Caco-2 (cell line): ENCODE measurements around the gene UNC5B. TPM values are rescaled to one million over a fixed set of nuclear protein-coding genes. Genes with fewer than 3 reads are reported as not detected.

ENCODE experiments used
- BruUV-seq: library from RNA; stranded (reverse); fragments of 400-500 nt; replicated peaks from 2 replicates; lab custom pipeline; 2021; lab: Mats Ljungman, UMichigan
- CTCF ChIA-PET: fragments of 300-600 bp; sonication (Branson Sonifier 250); formaldehyde crosslinking; loops from one replicate; lab custom pipeline; 2022; ENCODE audit warnings: antibody characterized with exemption; lab: Charles Lee
- POLR2A ChIA-PET: fragments of 300-600 bp; sonication (Branson Sonifier 250); formaldehyde crosslinking; loops from one replicate; lab custom pipeline; 2022; ENCODE audit warnings: antibody characterized with exemption; lab: Charles Lee
- DNase-seq, 2 experiments: peaks; one replicate each; pipeline versions ENCODE4 v3.0.0 to v3.0.0-alpha.2; 2020 to 2022
- H3K27me3 ChIP-seq: replicated peaks from 2 replicates; pipeline ENCODE4 v1.6.0; 2011; ENCODE audit warnings: low read length; ENCODE audit not compliant: control insufficient read depth, insufficient read depth
- H3K36me3 ChIP-seq: 2 replicates; pipeline ENCODE4 v1.5.1; 2011; ENCODE audit warnings: low read length; ENCODE audit not compliant: control insufficient read depth, insufficient read depth
- H3K4me1 ChIP-seq: fragments of 250-450 bp; sonication (Bioruptor Pico); 2 replicates; pipeline ENCODE4 v1.5.1; 2020; ENCODE audit warnings: mild to moderate bottlenecking
- H3K4me3 ChIP-seq: 2 replicates; pipeline ENCODE4 v1.5.1; 2011; ENCODE audit warnings: low read depth, mild to moderate bottlenecking, control low read depth, low read length
- H3K9me3 ChIP-seq: fragments of 250-450 bp; sonication (Bioruptor Pico); 2 replicates; pipeline ENCODE4 v1.5.1; 2020; ENCODE audit warnings: mild to moderate bottlenecking, moderate library complexity
- H3K27ac Mint-ChIP-seq: one replicate; pipeline ENCODE4 v1.8.0; 2022; ENCODE audit warnings: mixed read lengths; ENCODE audit not compliant: unreplicated experiment
- H3K27me3 Mint-ChIP-seq: one replicate; pipeline ENCODE4 v1.8.0; 2022; ENCODE audit warnings: mixed read lengths; ENCODE audit not compliant: insufficient read depth, unreplicated experiment
- H3K36me3 Mint-ChIP-seq: one replicate; pipeline ENCODE4 v1.8.0; 2022; ENCODE audit warnings: mild to moderate bottlenecking, mixed read lengths; ENCODE audit not compliant: insufficient read depth, unreplicated experiment
- H3K4me1 Mint-ChIP-seq: one replicate; pipeline ENCODE4 v1.8.0; 2022; ENCODE audit warnings: low read depth, mixed read lengths; ENCODE audit not compliant: unreplicated experiment
- H3K4me3 Mint-ChIP-seq: one replicate; pipeline ENCODE4 v1.8.0; 2022; ENCODE audit warnings: mild to moderate bottlenecking, moderate library complexity, mixed read lengths; ENCODE audit not compliant: unreplicated experiment
- H3K9me3 Mint-ChIP-seq: one replicate; pipeline ENCODE4 v1.8.0; 2022; ENCODE audit warnings: mixed read lengths; ENCODE audit not compliant: unreplicated experiment
- intact Hi-C: fragments of 100-400 bp; cut with micrococcal nuclease; formaldehyde crosslinking; loops from one replicate; pipeline ENCODE4 v1.10.0; 2022; ENCODE audit not compliant: unreplicated experiment
- total RNA-seq: library from RNA; stranded (reverse); gene quantifications from 2 replicates; pipeline ENCODE4 v1.2.3, GENCODE V29; 2022
- TF ChIP-seq, protein P1 (sequence below), 2 experiments: fragments of 200-600 bp in 1 of 2; IDR thresholded peaks; 1 replicate in 1 of 2; 2 replicates in 1 of 2; pipeline versions ENCODE4 v1.5.1 to v1.8.0; 2011 to 2022; ENCODE audit warnings: antibody characterized with exemption in 1 of 2, control low read depth in 1 of 2, inconsistent platforms in 1 of 2, low read depth in 1 of 2, low read length in 1 of 2, mild to moderate bottlenecking in 1 of 2, moderate library complexity in 1 of 2; ENCODE audit not compliant: insufficient read depth in 1 of 2, severe bottlenecking in 1 of 2, unreplicated experiment in 1 of 2

The UNC5B gene
- total RNA-seq, 1 experiment from 2014 or later: 22.4 TPM

GRCh38 chr10:71250842-71251241 lies 38.5 kb downstream of the UNC5B start:
- no TSS peak for BruUV-seq
- intact Hi-C loops: no loop called here
- CTCF ChIA-PET: no interaction called here
- H3K4me3 Mint-ChIP-seq: no peak overlapping the region
- POLR2A ChIA-PET: no interaction called here
- Histone ChIP-seq H3K4me3 (no peak overlapping the region), H3K36me3 (no peaks in the 10 kb centered on the region), H3K4me1 (peaks cover 46% of the 10 kb centered on the region), H3K27me3 (no peaks in the 10 kb centered on the region), H3K9me3 (no peaks in the 10 kb centered on the region)
- no peak overlapping the region for H3K27ac Mint-ChIP-seq
- no peaks in the 10 kb centered on the region for H3K27me3 Mint-ChIP-seq
- H3K36me3 Mint-ChIP-seq: peaks cover 4% of the 10 kb centered on the region
- peaks cover 38% of the 10 kb centered on the region for H3K4me1 Mint-ChIP-seq
- TF ChIP-seq, protein P1, sequence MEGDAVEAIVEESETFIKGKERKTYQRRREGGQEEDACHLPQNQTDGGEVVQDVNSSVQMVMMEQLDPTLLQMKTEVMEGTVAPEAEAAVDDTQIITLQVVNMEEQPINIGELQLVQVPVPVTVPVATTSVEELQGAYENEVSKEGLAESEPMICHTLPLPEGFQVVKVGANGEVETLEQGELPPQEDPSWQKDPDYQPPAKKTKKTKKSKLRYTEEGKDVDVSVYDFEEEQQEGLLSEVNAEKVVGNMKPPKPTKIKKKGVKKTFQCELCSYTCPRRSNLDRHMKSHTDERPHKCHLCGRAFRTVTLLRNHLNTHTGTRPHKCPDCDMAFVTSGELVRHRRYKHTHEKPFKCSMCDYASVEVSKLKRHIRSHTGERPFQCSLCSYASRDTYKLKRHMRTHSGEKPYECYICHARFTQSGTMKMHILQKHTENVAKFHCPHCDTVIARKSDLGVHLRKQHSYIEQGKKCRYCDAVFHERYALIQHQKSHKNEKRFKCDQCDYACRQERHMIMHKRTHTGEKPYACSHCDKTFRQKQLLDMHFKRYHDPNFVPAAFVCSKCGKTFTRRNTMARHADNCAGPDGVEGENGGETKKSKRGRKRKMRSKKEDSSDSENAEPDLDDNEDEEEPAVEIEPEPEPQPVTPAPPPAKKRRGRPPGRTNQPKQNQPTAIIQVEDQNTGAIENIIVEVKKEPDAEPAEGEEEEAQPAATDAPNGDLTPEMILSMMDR (IDR thresholded peaks at IDR 0.05; ENCODE audit: insufficient read depth in 1 of 2, low read depth in 1 of 2, low read length in 1 of 2, severe bottlenecking in 1 of 2, unreplicated experiment in 1 of 2): no peak
- no peaks in the 10 kb centered on the region for H3K9me3 Mint-ChIP-seq
- DNase-seq: no peak

DNA sequence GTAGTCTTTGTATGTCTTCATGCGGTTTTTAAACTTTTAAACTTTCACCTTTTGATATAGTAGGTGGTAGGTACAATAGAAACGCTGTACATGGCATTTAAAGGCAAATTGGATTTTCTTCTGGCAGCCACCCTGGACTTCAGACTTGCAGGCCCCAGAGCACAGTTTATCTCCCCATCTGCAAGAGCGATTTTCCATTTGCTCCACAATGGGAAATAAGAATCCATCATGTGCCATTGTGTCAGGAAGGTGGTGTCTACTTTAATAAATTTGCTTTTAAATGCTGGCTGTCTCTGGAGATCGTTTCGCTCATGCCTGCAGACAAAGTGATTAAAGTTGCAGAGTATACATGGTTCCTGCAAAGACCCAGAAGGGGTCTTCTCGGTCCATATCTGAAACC lies 38.9 kb downstream of the UNC5B start:
- intact Hi-C loops: no loop called here
- Histone ChIP-seq H3K4me1 (peaks cover 41% of the 10 kb centered on the region), H3K27me3 (no peaks in the 10 kb centered on the region), H3K9me3 (no peaks in the 10 kb centered on the region), H3K4me3 (no peak overlapping the region), H3K36me3 (no peaks in the 10 kb centered on the region)
- Mint-ChIP-seq H3K9me3 (no peaks in the 10 kb centered on the region), H3K4me1 (peaks cover 34% of the 10 kb centered on the region), H3K4me3 (no peak overlapping the region), H3K27ac (no peak overlapping the region), H3K27me3 (no peaks in the 10 kb centered on the region), H3K36me3 (peaks cover 4% of the 10 kb centered on the region)
- POLR2A ChIA-PET: no interaction called here
- TF ChIP-seq, protein P1 (IDR thresholded peaks at IDR 0.05; ENCODE audit: insufficient read depth in 1 of 2, low read depth in 1 of 2, low read length in 1 of 2, severe bottlenecking in 1 of 2, unreplicated experiment in 1 of 2): no peak
- DNase-seq: no peak
- no TSS peak for BruUV-seq
- CTCF ChIA-PET: no interaction called here

DNA sequence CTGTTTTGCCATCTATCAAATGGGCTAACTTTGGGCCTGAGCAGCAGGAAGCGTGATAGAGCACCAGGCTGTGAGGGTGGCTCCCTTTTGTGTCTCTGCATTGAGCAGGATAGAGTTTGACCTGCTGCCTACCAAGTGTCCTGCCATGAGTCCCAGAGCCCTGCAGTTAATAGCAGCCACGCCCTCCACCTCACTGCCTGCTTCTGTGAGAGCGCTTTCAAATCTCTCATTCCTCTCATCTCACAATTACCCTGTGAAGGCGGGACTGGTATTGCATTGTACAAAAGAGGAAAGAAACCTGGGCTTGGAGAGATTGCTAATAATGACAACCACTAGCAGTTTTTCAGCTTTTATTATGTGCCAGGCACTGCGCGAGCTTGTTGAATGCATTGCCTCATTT lies 39.9 kb downstream of the UNC5B start:
- BruUV-seq: no TSS peak
- intact Hi-C loops: loop anchor here (1.0 kb wide), 1 partner anchor 15 kb away; no protein-coding TSS in a partner anchor
- Histone ChIP-seq H3K9me3 (no peaks in the 10 kb centered on the region), H3K4me1 (peaks cover 32% of the 10 kb centered on the region), H3K27me3 (no peaks in the 10 kb centered on the region), H3K4me3 (no peak overlapping the region), H3K36me3 (no peaks in the 10 kb centered on the region)
- no peak overlapping the region for H3K4me3 Mint-ChIP-seq
- peaks cover 25% of the 10 kb centered on the region for H3K4me1 Mint-ChIP-seq
- H3K36me3 Mint-ChIP-seq: no peaks in the 10 kb centered on the region
- ChIA-PET CTCF (no interaction called here), POLR2A (no interaction called here)
- TF ChIP-seq, protein P1 (IDR thresholded peaks at IDR 0.05; ENCODE audit: insufficient read depth in 1 of 2, low read depth in 1 of 2, low read length in 1 of 2, severe bottlenecking in 1 of 2, unreplicated experiment in 1 of 2): no peak
- H3K27me3 Mint-ChIP-seq: no peaks in the 10 kb centered on the region
- peak overlapping the region; percentile 43 for H3K27ac Mint-ChIP-seq
- no peaks in the 10 kb centered on the region for H3K9me3 Mint-ChIP-seq
- peak; percentile 64 to 74 for DNase-seq
